NCI-H82 treated with DMSO at 0.1 percent for 48 hours (cell line): Measurements from ENCODE around the gene LARGE1.

Experiments
- DNase-seq: peaks from one replicate; lab custom pipeline; 2025; ENCODE audit not compliant: unreplicated experiment; lab: John Stamatoyannopoulos, UW

Gene LARGE1

DNA sequence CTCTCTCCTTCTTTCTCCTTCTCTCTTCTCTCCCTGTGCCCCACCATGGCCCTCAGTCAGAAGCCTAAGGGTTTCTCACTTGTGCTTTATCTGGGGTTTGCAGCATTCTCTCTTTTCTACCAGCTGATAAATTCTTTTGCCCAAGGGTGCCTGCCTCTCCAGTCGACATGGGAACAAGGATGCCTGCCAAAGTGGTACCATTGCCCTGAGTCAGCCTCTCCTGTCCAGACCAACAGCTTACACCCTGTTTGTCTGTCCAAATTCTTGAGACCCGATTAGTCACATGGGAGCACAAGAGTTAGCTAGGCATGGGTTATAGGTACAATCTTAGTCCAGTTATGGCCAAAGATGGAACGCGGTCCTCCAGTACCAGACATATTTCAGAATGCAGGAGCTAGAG is 242.7 kb downstream of the LARGE1 start:
- DNase-seq, result no peak

DNA sequence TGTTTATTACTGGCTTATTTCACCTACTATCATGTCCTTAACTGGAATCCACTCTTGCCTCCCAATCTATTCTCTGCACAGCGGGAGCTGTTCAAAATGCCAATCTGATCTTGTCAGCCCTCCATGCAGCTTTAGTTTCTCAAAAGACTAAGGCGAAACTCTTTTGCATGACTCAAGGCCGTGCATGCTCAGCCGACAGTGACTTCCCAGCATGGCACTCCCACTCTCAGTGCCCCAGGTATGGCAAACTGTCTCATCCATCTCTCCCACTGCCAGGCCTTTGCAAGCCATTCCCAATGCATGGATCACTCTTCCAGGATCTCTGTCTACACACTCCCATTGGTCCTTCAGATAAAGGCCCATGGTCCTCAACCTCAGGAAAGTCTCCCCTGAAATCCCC is 245.9 kb downstream of the LARGE1 start:
- no peak for DNase-seq

DNA sequence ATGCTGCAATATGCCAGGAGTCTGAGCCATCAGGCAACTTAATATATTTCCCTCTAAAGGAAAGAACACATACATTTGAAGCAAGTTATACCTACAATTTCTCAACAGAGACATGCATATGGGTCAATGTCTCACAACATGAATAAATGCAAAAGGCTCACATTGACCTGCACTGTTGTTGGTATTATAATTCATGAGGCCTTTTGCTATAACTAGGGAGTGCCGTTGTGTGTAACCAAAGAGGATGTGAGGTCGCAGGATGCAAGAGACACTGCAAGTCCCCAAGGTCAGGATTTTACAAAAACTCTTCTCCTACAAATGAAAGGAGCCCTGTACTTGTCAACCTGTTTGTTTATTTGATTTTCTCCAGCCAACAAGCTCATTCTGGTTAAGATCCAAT is 250.5 kb downstream of the LARGE1 start:
- no peak for DNase-seq

GRCh38 chr22:33666961-33667619 is 253.2 kb downstream of the LARGE1 start:
- no peak for DNase-seq

DNA sequence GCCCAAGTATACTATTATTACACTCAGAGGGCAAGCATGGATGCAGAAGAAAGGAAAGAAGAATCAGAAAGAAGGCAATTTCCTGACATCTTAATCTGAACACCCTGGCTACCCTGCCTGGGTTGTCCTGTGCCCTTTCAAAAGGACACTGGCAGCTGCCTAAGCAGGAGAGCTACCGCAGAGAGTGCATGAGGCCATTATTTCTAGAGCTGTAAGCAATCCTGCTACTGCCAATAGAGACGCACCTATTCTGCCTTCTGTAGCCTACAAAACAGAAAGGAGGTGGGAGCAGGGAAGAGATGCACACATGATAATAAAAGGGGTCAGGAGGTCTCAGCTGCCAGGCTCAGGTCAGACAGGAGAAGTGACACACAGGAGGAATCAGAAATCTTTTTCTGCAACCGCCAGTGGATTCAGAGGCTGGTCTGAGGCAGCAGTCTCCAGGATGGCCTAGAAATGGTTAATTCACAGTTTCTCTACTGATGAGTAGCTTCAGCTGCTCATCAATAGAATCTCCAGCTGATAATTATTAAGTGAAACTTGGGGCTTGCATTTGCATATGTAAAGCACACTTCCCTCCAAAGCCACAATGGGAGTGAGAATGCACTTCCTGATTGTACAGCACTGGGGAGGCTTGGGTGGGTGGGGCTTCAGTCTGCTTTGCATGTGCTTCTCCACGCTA is 253.9 kb downstream of the LARGE1 start:
- DNase-seq, result no peak

DNA sequence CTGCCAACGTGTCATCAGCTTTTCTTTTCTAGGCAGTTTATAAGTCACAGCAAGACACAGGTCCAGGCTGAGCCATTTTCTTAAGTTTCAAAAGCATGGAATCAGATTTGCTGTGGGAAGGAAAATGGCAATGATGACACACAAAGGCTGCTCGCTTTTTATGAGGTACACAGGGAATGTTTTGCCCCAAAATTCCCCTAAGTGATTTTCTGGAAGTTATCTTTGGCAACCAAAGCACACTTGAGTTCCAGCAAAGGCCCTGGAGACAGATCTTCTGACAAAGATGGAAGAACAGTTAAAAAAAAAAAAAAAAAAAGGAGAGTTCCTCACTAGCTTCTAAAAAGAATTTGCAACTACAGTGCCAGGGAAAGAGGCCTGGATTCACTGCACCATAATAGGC is 260.8 kb downstream of the LARGE1 start:
- no peak for DNase-seq

- DNase-seq, result no peak
These were observed 261.5 kb downstream of the LARGE1 start for GRCh38 chr22:33658775-33659174.

GRCh38 chr22:33657670-33658069 is 262.6 kb downstream of the LARGE1 start:
- no peak for DNase-seq

DNA sequence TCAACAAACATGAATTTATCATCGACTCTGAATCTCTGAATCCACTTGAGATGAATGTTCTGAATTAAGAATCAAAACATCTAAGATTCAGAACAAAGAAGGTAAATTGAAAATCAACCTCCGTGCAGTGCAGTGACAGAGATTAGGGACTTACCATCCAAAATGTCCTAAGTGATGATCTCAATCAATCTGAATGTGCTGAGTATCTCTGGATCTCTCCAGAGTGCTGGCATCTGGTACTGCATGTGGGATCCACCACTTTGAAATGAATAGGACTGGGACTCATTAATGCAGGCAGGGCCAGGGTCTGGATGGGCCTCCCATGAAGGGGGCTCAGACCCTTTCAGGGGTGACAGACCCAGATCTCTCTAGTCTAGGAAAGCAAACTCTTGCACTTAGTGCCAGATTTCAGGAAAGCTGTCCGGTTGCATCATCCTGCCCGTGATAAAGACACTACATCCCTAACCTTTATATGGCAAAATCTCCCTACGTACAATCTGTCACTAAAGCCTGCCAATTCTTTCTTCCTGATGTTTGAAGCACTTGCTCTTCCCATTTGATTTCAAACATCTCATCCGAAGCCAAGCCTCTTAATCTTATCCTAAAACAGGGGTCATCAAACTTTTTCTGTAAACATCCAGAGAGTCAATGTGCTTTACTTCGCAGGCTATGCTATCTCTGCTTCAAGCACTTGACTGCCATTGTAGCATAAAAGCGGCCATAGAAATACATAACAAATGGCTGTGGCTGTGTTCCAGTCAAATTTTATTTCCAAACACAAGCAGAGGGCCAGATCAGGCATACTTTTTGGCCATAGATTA is 263.3 kb downstream of the LARGE1 start:
- DNase-seq, result no peak

DNA sequence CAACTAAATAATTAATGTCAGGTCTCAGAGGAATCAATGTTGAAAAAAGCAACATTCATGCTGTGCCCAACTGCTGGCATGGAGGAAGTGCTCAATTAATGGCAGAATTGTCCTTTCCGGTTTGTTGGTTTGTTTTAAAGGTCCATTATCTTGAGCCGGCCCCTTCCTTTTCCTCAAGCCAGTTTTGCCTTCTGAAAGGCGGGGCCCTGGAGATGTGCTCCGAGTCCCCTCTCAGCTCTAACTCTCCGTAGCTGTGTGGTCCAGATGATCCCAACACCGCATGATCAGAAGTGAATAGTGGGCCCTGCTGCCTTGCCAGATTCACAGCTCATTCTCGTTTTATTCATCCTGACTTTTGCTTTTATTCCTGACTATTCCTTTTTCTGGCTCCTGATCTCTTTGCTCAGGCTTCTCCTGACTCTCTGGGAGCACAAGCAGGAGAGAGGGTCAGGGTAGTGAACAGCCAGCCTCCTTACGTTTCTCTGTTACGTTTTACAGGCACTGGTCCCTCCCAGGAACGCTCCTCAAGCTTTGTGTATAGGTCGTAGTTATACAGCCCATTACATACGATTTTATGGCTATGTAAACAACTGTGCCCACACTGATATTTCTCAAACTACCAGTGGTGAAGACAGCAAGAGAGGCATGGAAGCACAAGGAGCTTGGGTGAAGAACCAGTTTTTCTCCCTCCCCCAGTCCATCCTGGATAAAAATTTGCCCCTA is 265.9 kb downstream of the LARGE1 start:
- DNase-seq, result no peak

DNA sequence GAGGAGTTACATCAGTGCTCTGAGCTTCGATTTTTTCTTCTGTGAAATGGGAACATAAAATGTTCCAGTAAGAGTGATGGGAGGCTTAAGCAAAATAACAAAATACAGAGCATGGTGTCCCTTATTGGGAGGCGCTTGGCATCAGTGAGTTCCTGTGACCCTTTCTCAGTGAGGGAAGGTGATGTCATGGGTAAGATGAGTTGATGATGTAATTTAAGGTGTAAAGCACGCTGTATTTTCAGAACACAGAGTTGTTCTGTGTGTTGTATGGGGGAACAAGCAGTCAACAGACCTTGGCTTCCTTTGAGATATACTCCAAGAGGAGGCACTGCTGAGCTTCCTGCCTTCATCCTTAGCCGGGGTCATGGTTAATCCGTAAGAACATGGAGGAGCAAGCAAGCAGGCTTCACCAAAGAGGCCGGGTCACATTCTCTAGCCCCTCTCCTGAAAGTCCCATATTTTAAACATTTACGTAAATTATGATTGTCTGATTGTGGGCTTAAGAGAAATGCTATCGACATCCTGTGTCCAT is 266.7 kb downstream of the LARGE1 start:
- no peak for DNase-seq

DNA sequence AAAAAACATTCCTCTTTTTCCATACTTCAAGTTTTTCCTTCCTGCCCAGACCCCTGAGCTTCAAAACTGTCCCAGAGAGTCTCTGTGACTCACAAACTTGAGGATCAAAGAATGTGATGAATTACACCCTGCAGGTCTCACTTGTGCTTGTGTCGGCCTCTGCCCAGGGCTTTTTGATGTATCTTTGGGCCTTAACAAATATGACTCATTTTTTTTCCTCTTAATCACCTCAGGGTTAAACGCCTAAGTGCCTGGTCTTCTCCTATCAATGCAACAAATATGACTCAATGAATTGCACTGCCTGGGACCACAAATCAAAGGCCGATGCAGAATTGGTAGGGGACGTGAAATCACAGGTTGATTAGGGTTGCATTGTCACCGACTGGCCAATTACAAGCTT is 267.7 kb downstream of the LARGE1 start:
- no peak for DNase-seq

DNA sequence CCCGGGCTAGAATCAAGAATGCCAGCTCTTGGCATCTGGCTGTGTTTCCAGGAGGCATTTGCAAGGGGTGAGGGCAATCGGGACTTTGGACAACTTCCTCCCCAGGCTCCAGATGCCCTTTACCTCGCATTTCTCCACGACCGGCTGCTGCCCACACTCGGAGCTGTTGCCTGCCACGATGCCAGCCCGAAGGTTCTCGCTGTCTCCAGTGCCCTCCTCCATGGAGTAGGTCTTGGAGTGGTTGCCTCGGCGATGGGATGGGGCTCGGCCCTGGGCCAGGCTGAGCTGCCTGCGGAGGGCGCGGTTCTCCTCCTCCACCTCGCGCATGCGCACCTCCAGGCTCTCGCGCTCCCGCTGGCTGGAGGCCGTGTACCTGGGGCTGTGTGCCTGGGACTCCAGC is 270.0 kb downstream of the LARGE1 start:
- no peak for DNase-seq

DNA sequence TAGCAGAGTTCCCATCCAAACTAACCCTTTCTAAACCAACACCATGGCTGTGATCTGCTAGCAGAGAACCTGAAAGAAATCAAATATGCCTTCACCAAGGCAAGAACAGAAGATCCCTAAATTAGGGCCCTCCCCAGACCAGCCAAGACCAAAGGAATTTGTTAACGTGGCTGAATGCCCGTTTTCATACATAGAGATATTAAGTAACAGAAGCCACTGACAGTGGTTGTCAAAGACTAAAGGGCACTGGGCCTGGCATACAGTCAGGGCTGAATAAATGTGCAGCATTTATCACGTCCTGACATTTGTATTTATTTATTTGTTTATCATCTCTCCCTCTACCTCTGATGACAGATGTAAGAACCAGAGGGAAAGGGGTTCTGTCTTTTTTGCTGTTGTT is 271.8 kb downstream of the LARGE1 start:
- no peak for DNase-seq

DNA sequence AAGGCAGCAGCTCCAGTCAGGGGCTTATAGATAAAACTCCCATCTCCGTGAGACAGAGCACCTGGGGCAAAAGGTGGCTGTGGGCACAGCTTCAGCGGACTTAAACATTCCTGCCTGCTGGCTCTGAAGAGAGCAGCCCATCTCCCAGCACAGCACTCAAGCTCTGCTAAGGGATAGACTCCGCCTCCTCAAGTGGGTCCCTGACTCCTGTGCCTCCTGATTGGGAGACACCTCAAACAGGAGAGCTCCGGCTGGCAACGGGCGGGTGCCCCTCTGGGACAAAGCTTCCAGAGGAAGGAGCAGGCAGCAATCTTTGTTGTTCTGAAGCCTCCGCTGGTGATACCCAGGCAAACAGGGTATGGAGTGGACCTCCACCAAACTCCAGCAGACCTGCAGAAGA is 279.4 kb downstream of the LARGE1 start:
- DNase-seq, result no peak

- DNase-seq, result no peak
These were observed 280.6 kb downstream of the LARGE1 start for GRCh38 chr22:33639588-33640254.

GRCh38 chr22:33635766-33636165 is 284.5 kb downstream of the LARGE1 start:
- no peak for DNase-seq

GRCh38 chr22:33631777-33632176 is 288.5 kb downstream of the LARGE1 start:
- DNase-seq, result no peak

GRCh38 chr22:33625959-33626358 is 294.3 kb downstream of the LARGE1 start:
- peak; percentile 61 for DNase-seq

DNA sequence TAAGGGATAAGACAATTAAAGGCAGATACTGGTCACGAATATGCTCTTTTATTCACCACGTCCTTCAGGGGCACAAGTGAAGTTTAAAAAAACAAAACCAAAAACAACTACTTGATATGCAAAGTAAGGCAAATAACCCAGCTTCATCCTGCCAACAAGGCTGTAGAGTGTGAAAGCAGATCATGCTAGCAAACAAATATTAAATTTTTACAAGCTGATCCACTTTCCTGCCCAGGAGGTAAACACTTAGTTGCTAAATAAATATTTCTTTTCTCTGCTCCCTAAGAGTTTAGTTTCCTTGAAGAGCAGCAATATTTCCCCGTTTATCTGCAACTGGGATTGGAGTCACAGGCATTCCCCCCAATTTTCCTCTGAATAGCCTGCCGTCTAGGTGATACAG is 300.2 kb downstream of the LARGE1 start:
- no peak for DNase-seq

DNA sequence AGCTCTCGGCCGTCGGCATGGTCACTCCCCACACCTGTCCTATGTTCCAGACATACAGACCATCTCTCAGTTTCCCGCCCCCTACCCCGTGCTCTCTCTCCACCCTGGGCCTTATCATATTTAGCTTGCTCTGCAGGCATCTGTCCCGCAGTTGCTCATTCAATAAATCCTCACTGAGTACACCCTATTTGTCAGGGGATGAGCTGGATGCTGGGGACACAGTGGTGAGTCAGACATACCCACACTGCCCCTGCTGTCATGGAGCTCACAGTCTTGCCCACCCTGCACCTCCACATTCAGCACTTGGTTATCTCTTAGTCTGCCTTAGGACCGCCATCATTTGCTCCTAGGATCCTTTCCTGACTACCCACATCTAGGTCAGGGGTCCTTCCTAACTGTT is 313.8 kb downstream of the LARGE1 start:
- peak; percentile 32 for DNase-seq
